Stimulated activated naive CD8-positive, alpha-beta T cell treated with anti-CD3 and anti-CD28 coated beads, Interleukin-15, Interleukin-2, amounts not matched to agents 100 ng/mL and 50 ng/mL, for 24 hours (primary cell): Measurements from ENCODE around the gene SP3.

ENCODE experiments used
- H3K27ac Mint-ChIP-seq: one replicate; pipeline ENCODE4 v1.8.0; 2021; ENCODE audit warnings: mild to moderate bottlenecking, mixed read lengths
- H3K27me3 Mint-ChIP-seq: one replicate; pipeline ENCODE4 v1.8.0; 2021; ENCODE audit warnings: mixed read lengths
- H3K36me3 Mint-ChIP-seq: one replicate; pipeline ENCODE4 v1.8.0; 2021; ENCODE audit warnings: low read depth, mixed read lengths
- H3K4me1 Mint-ChIP-seq: one replicate; pipeline ENCODE4 v1.8.0; 2021; ENCODE audit warnings: low read depth, mixed read lengths
- H3K4me3 Mint-ChIP-seq: one replicate; pipeline ENCODE4 v1.8.0; 2021; ENCODE audit warnings: mild to moderate bottlenecking, mixed read lengths
- H3K9me3 Mint-ChIP-seq: one replicate; pipeline ENCODE4 v1.8.0; 2021; ENCODE audit warnings: mixed read lengths

Gene SP3

DNA sequence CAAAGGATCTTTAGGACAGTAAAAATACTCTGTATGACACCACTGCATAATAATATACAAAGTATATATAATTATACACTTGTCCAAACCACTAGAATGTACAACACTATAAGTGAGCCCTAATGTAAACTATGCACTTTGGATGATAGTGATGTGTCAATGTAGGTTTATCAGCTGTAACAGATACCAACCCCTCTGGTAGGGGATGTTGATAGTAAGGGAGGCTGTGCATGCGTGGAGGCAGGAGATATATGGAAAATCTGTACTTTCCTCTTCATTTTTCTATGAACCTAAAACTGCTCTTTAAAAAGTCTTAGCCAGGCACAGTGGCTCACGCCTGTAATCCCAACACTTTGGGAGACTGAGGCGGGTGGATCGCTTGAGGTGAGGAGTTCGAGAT is 37.5 kb upstream of the SP3 start:
- Mint-ChIP-seq H3K4me1 (peaks cover 8% of the 10 kb centered on the region), H3K4me3 (no peak overlapping the region), H3K27me3 (no peaks in the 10 kb centered on the region), H3K9me3 (no peaks in the 10 kb centered on the region), H3K27ac (no peak overlapping the region), H3K36me3 (no peaks in the 10 kb centered on the region)

- peaks cover 8% of the 10 kb centered on the region for H3K4me1 Mint-ChIP-seq
- no peak overlapping the region for H3K4me3 Mint-ChIP-seq
- no peaks in the 10 kb centered on the region for H3K36me3 Mint-ChIP-seq
- H3K27ac Mint-ChIP-seq: no peak overlapping the region
- H3K27me3 Mint-ChIP-seq: no peaks in the 10 kb centered on the region
- no peaks in the 10 kb centered on the region for H3K9me3 Mint-ChIP-seq
These were observed 35.9 kb upstream of the SP3 start for GRCh38 chr2:174001107-174001506.

GRCh38 chr2:173999724-174000123 is 34.6 kb upstream of the SP3 start:
- H3K36me3 Mint-ChIP-seq: no peaks in the 10 kb centered on the region
- peaks cover 2% of the 10 kb centered on the region for H3K27me3 Mint-ChIP-seq
- no peak overlapping the region for H3K4me3 Mint-ChIP-seq
- H3K9me3 Mint-ChIP-seq: no peaks in the 10 kb centered on the region
- no peak overlapping the region for H3K27ac Mint-ChIP-seq
- H3K4me1 Mint-ChIP-seq: peaks cover 1% of the 10 kb centered on the region

DNA sequence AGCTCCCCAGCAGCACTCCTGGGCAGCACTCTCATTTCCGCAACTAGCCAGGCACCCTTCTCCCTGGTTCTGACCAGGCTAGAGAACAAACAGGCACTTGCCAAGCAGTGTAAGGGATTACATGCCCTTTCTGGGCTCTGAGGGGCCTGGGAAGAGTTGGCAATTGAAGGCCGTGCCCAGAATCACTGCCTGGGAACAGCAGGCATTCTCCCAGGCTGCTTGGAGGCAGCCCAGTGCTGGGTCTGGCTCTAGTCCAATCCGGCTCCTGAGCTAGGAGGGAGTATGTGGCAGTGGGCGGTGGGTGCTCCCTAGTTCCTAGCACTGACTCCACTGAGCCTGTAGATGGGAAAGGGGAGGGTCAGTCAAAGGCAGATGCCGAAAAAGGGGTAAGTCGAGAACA is 34.1 kb upstream of the SP3 start:
- Mint-ChIP-seq H3K36me3 (no peaks in the 10 kb centered on the region), H3K9me3 (no peaks in the 10 kb centered on the region), H3K27ac (no peak overlapping the region), H3K27me3 (peaks cover 5% of the 10 kb centered on the region), H3K4me1 (no peaks in the 10 kb centered on the region), H3K4me3 (no peak overlapping the region)

DNA sequence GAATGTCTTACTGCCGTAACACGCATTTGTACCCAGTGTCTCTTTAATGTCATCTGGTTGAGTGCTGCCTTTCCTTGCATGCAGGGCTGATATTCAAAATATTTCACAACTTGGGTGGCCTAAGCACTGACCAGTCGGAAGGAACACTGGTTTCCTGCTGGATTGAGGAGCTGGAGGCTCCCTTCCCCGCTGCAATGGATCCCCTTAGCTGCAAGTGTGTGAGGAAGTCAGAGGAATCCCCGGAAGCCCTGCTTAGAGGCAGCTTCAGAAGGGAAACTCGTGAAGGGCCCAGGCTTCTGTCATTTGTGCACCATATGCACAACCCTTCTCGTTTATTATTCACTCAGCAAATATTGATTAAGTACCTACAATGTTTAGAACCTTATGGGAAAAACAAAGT is 33.2 kb upstream of the SP3 start:
- Mint-ChIP-seq H3K4me1 (no peaks in the 10 kb centered on the region), H3K36me3 (no peaks in the 10 kb centered on the region), H3K27me3 (peaks cover 5% of the 10 kb centered on the region), H3K4me3 (no peak overlapping the region), H3K27ac (no peak overlapping the region), H3K9me3 (no peaks in the 10 kb centered on the region)

DNA sequence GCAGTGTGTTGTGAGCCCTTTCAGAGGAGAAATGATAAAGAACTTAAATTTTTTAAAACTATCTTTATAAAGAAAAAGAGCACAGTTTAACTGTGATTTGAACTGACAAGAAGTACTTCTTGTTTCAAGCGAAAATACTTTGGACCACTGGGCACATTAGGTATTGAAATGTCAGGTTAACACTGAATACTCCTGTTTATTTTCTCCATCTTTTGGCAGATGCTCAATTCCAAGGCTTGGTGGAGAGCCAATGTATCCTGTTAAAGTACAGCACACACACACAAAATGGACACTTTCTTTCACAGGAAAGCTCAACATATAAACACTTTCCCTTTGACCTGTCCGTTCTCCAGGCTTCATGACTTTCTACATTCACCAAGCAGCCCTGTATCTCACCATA is 32.6 kb upstream of the SP3 start:
- no peak overlapping the region for H3K27ac Mint-ChIP-seq
- H3K4me3 Mint-ChIP-seq: no peak overlapping the region

GRCh38 chr2:173997269-173997668 is 32.1 kb upstream of the SP3 start:
- Mint-ChIP-seq H3K4me3 (no peak overlapping the region), H3K4me1 (no peaks in the 10 kb centered on the region), H3K27me3 (peaks cover 5% of the 10 kb centered on the region), H3K9me3 (no peaks in the 10 kb centered on the region), H3K27ac (no peak overlapping the region), H3K36me3 (no peaks in the 10 kb centered on the region)

More for the DNA sequence above, 32.6 kb upstream of the SP3 start:
- Mint-ChIP-seq H3K9me3 (no peaks in the 10 kb centered on the region), H3K27me3 (peaks cover 5% of the 10 kb centered on the region), H3K36me3 (no peaks in the 10 kb centered on the region), H3K4me1 (no peaks in the 10 kb centered on the region)

- Mint-ChIP-seq H3K36me3 (no peaks in the 10 kb centered on the region), H3K4me3 (no peak overlapping the region), H3K27ac (no peak overlapping the region)
These were observed 31.6 kb upstream of the SP3 start for GRCh38 chr2:173996766-173997165.

DNA sequence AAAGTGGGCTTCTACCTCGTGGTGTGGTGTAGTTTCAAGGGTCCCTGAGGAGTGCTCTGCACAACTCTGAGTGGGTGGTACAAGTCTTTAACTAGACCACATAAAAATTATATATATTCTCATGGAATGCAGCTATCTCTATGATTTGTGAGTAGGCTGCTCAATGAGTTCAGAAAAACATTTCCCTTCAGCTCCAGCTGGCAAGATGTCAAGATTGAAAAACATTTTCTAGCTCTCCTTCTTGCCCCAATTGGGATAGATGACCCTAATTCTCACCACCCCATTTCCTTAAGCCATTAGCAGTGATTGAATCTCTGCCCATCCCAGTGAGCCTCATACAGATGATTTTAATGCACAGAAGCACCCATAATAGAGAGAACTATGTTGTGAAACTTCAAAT is 28.3 kb upstream of the SP3 start:
- Mint-ChIP-seq H3K4me3 (no peak overlapping the region), H3K36me3 (no peaks in the 10 kb centered on the region), H3K4me1 (no peaks in the 10 kb centered on the region), H3K27ac (no peak overlapping the region), H3K9me3 (no peaks in the 10 kb centered on the region), H3K27me3 (peaks cover 5% of the 10 kb centered on the region)

More at GRCh38 chr2:173996766-173997165, 31.6 kb upstream of the SP3 start:
- no peaks in the 10 kb centered on the region for H3K4me1 Mint-ChIP-seq
- H3K9me3 Mint-ChIP-seq: no peaks in the 10 kb centered on the region
- peaks cover 5% of the 10 kb centered on the region for H3K27me3 Mint-ChIP-seq

DNA sequence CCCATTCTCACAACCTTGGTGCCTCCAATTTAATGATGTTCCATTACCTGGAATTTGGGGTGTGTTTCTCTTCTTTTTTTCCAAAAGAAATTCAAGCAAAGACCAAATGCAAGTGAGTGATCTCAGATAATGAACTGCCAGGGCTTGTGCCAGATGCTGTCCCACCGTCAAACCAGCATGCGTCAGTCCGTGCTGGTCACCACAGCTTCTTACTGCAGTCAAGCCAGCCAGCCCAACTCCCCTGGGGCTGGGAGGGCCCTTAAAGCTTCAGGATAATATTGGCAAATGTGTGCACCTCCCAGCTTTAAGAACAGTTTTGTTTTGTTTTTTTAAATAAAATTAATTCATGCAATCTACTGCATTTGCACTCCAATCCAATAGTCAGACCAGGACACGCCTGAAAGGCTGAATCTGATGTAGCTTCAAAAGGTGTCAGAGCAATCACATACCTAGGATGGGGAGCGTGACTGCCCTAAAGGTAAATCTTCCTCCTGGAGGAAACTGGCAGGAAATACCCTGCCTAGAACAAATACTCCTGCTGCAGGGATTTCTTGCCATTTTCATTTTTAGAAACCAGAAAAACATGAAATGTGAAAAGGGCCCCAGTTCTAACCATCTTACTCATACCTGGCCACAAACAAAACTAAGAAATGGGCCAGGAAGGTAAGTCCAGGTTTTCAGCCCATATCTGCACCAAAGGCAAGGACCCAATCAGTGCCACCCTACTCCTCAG is 26.8 kb upstream of the SP3 start:
- H3K9me3 Mint-ChIP-seq: no peaks in the 10 kb centered on the region
- no peak overlapping the region for H3K4me3 Mint-ChIP-seq
- H3K4me1 Mint-ChIP-seq: no peaks in the 10 kb centered on the region
- H3K27me3 Mint-ChIP-seq: peaks cover 5% of the 10 kb centered on the region
- no peaks in the 10 kb centered on the region for H3K36me3 Mint-ChIP-seq
- H3K27ac Mint-ChIP-seq: no peak overlapping the region

- Mint-ChIP-seq H3K27me3 (peaks cover 5% of the 10 kb centered on the region), H3K4me3 (no peak overlapping the region)
These were observed 26.0 kb upstream of the SP3 start for GRCh38 chr2:173990970-173991819.

DNA sequence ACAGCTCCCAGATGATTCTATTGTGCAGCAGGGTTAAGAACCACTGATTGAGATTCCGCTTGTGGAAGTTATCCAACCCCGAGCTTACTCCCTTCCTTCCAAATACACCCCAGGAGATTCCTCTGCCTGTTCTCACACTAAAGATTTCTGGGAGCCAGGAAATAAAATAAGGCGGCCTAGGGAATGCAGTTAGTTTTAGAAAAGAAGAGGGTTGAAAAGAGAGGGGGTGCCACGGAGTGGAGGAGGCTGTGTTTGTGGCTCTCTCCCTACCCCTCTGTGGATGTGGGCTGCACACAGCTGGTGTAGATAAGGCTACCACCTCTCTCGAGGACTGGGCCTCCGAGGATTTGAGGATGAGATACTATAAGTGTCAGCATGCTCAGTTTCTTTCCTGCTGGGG is 25.1 kb upstream of the SP3 start:
- Mint-ChIP-seq H3K4me1 (peaks cover 4% of the 10 kb centered on the region), H3K27me3 (peaks cover 5% of the 10 kb centered on the region), H3K4me3 (no peak overlapping the region), H3K27ac (no peak overlapping the region), H3K9me3 (no peaks in the 10 kb centered on the region), H3K36me3 (no peaks in the 10 kb centered on the region)

More at GRCh38 chr2:173990970-173991819, 26.0 kb upstream of the SP3 start:
- H3K9me3 Mint-ChIP-seq: no peaks in the 10 kb centered on the region
- H3K27ac Mint-ChIP-seq: no peak overlapping the region
- no peaks in the 10 kb centered on the region for H3K4me1 Mint-ChIP-seq
- no peaks in the 10 kb centered on the region for H3K36me3 Mint-ChIP-seq

GRCh38 chr2:173989884-173990215 is 24.7 kb upstream of the SP3 start:
- Mint-ChIP-seq H3K4me1 (peaks cover 6% of the 10 kb centered on the region), H3K27ac (no peak overlapping the region), H3K27me3 (peaks cover 5% of the 10 kb centered on the region), H3K36me3 (no peaks in the 10 kb centered on the region), H3K4me3 (no peak overlapping the region), H3K9me3 (no peaks in the 10 kb centered on the region)

DNA sequence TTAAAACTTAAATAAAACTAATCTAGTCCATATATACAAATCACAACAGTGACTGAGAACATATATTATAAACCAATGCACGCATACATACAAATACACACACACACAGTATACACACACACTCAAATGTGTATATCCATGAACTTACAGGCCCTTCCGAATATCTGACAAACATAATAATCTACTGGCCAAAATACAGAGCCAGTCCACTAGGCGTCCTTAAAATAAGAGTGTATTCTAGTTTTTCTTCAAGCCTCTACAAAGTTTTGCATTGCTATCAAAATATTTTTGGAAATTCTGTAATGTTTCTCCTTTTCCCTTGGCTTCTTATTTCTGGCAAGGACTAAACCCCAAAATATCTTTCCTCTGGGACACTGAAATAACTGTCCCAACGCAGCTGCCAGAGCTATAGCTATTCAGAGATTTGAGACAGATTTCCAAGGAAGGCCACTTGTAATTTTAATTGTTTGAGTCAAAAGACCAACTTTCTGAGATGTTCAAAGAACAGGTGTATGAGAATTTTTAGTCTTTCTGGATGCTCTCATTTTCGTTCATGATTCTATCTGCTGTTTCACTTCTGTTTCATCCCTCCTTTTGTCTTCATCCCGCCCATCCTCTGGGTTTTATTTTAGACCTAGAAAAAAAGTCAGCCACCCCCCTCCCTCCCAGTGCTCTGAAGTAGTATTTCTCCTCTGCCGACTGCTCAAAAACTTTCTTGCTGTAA is 24.1 kb upstream of the SP3 start:
- no peaks in the 10 kb centered on the region for H3K27me3 Mint-ChIP-seq
- no peak overlapping the region for H3K4me3 Mint-ChIP-seq
- H3K27ac Mint-ChIP-seq: no peak overlapping the region
- H3K36me3 Mint-ChIP-seq: no peaks in the 10 kb centered on the region
- H3K9me3 Mint-ChIP-seq: no peaks in the 10 kb centered on the region
- H3K4me1 Mint-ChIP-seq: peaks cover 7% of the 10 kb centered on the region

- H3K36me3 Mint-ChIP-seq: no peaks in the 10 kb centered on the region
- peaks cover 21% of the 10 kb centered on the region for H3K4me1 Mint-ChIP-seq
- no peak overlapping the region for H3K27ac Mint-ChIP-seq
- no peaks in the 10 kb centered on the region for H3K27me3 Mint-ChIP-seq
- no peaks in the 10 kb centered on the region for H3K9me3 Mint-ChIP-seq
- H3K4me3 Mint-ChIP-seq: no peak overlapping the region
These were observed 21.6 kb upstream of the SP3 start for GRCh38 chr2:173986805-173987204.
